GM19328 (cell line): Measurements from ENCODE around the gene CACNA2D3.

Experiments
- ATAC-seq: cut with Tn5 transposase; IDR thresholded peaks from one replicate; pipeline ENCODE4 v1.9.1; 2021; ENCODE audit warnings: mild to moderate bottlenecking, moderate library complexity; ENCODE audit not compliant: unreplicated experiment

CACNA2D3 gene

GRCh38 chr3:54517424-54517823 lies 395.1 kb downstream of the CACNA2D3 start:
- no peak for ATAC-seq

- no peak for ATAC-seq
Measured at GRCh38 chr3:54518011-54518675, 395.8 kb downstream of the CACNA2D3 start.

- ATAC-seq: no peak
Measured at GRCh38 chr3:54519493-54519892, 397.1 kb downstream of the CACNA2D3 start.

GRCh38 chr3:54520060-54520459 lies 397.7 kb downstream of the CACNA2D3 start:
- no peak for ATAC-seq

GRCh38 chr3:54527521-54527920 lies 405.2 kb downstream of the CACNA2D3 start:
- ATAC-seq: no peak

- ATAC-seq: no peak
Measured at GRCh38 chr3:54527953-54528352, 405.6 kb downstream of the CACNA2D3 start.

- ATAC-seq: no peak
Measured at GRCh38 chr3:54528668-54529067, 406.3 kb downstream of the CACNA2D3 start.

- ATAC-seq: no peak
Measured at GRCh38 chr3:54530091-54530490, 407.7 kb downstream of the CACNA2D3 start.

GRCh38 chr3:54530944-54531343 lies 408.6 kb downstream of the CACNA2D3 start:
- no peak for ATAC-seq

- no peak for ATAC-seq
Measured at GRCh38 chr3:54531741-54532140, 409.4 kb downstream of the CACNA2D3 start.

GRCh38 chr3:54533856-54534255 lies 411.5 kb downstream of the CACNA2D3 start:
- ATAC-seq: no peak

- ATAC-seq: no peak
Measured at GRCh38 chr3:54535619-54536018, 413.3 kb downstream of the CACNA2D3 start.

- ATAC-seq: no peak
Measured at GRCh38 chr3:54536450-54536849, 414.1 kb downstream of the CACNA2D3 start.

- no peak for ATAC-seq
Measured at GRCh38 chr3:54537506-54537905, 415.2 kb downstream of the CACNA2D3 start.

- no peak for ATAC-seq
Measured at GRCh38 chr3:54538346-54538745, 416.0 kb downstream of the CACNA2D3 start.

GRCh38 chr3:54541369-54541768 lies 419.0 kb downstream of the CACNA2D3 start:
- no peak for ATAC-seq

GRCh38 chr3:54543446-54543845 lies 421.1 kb downstream of the CACNA2D3 start:
- ATAC-seq: no peak

- no peak for ATAC-seq
Measured at GRCh38 chr3:54547051-54547450, 424.7 kb downstream of the CACNA2D3 start.

GRCh38 chr3:54547846-54548245 lies 425.5 kb downstream of the CACNA2D3 start:
- ATAC-seq: no peak

GRCh38 chr3:54549607-54550220 lies 427.4 kb downstream of the CACNA2D3 start:
- ATAC-seq: no peak

GRCh38 chr3:54550221-54550977 lies 428.0 kb downstream of the CACNA2D3 start:
- no peak for ATAC-seq

- no peak for ATAC-seq
Measured at GRCh38 chr3:54556630-54557029, 434.3 kb downstream of the CACNA2D3 start.
